Natural killer cell (primary cell): ENCODE measurements around the gene TMEM98. TPM values are rescaled to one million over a fixed set of nuclear protein-coding genes. Genes with fewer than 3 reads are reported as not detected.
"Not testable (repeated sequence)": the region's sequence is repeated elsewhere in the genome, so short reads cannot be mapped to it uniquely, and the experiment has no call there.

Experiments
- ATAC-seq, 3 donors: fragments of 150-1000 bp in 2 of 3; fragments of 200-7000 bp in 1 of 3; cut with Tn5 transposase; 1 replicate in 1 of 3; 2 replicates in 2 of 3; pipeline ENCODE4 v1.10.0; 2021; ENCODE audit warnings: mild to moderate bottlenecking in 2 of 3, moderate library complexity in 2 of 3
- DNase-seq, 2 donors: peaks; one replicate each; pipeline versions ENCODE4 v3.0.0 to v3.0.0-alpha.2; 2013 to 2021; ENCODE audit warnings: mixed read lengths in 1 of 2
- H3K27ac ChIP-seq: one replicate; pipeline ENCODE4 v1.5.1; 2013; ENCODE audit warnings: mild to moderate bottlenecking, low read length
- H3K27me3 ChIP-seq: one replicate; pipeline ENCODE4 v1.6.1; 2013; ENCODE audit warnings: low read length; ENCODE audit not compliant: control insufficient read depth, insufficient read depth
- H3K36me3 ChIP-seq: one replicate; pipeline ENCODE4 v1.6.1; 2013; ENCODE audit warnings: low read length; ENCODE audit not compliant: control insufficient read depth, insufficient read depth
- H3K4me1 ChIP-seq: one replicate; pipeline ENCODE4 v1.6.1; 2013; ENCODE audit warnings: low read length; ENCODE audit not compliant: control insufficient read depth, insufficient read depth
- H3K4me3 ChIP-seq: one replicate; pipeline ENCODE4 v1.5.1; 2013; ENCODE audit warnings: low read length
- H3K9me3 ChIP-seq: one replicate; pipeline ENCODE4 v1.6.1; 2013; ENCODE audit warnings: low read length; ENCODE audit not compliant: control insufficient read depth, insufficient read depth
- H3K27ac Mint-ChIP-seq, 2 donors: one replicate each; pipeline ENCODE4 v1.8.0; 2022; ENCODE audit warnings: mild to moderate bottlenecking in 2 of 2, mixed read lengths in 2 of 2, moderate library complexity in 1 of 2
- H3K27me3 Mint-ChIP-seq, 2 donors: one replicate each; pipeline ENCODE4 v1.8.0; 2022; ENCODE audit warnings: low read depth in 2 of 2, mixed read lengths in 2 of 2
- H3K36me3 Mint-ChIP-seq: one replicate; pipeline ENCODE4 v1.8.0; 2022; ENCODE audit warnings: mixed read lengths
- H3K4me1 Mint-ChIP-seq, 2 donors: one replicate each; pipeline ENCODE4 v1.8.0; 2022; ENCODE audit warnings: mixed read lengths in 2 of 2
- H3K4me3 Mint-ChIP-seq: one replicate; pipeline ENCODE4 v1.8.0; 2022; ENCODE audit warnings: mild to moderate bottlenecking, moderate library complexity, mixed read lengths
- H3K9me3 Mint-ChIP-seq, 2 donors: one replicate each; pipeline ENCODE4 v1.8.0; 2022; ENCODE audit warnings: mixed read lengths in 2 of 2
- CTCF ChIP-seq: fragments of 200-600 bp; IDR thresholded peaks from one replicate; pipeline ENCODE4 v1.8.0; 2022; ENCODE audit warnings: antibody characterized with exemption
- WGBS: methylation state at CpG from one replicate; pipeline ENCODE4 v1.1.7; 2013; ENCODE audit warnings: missing lambda C conversion rate; ENCODE audit not compliant: insufficient coverage; 5-methylcytosine and 5-hydroxymethylcytosine counted together
- intact Hi-C: fragments of 100-400 bp; cut with micrococcal nuclease; formaldehyde crosslinking; loops from one replicate; pipeline ENCODE4 v1.14.2; 2022
- total RNA-seq, 4 donors: library from RNA; stranded (reverse); fragments of 120-200 nt in 1 of 4; gene quantifications; one replicate each; pipeline versions ENCODE4 v1.2.3 to v1.2.4, GENCODE V29; 2013 to 2022

Gene TMEM98
- total RNA-seq, 3 donors from 2014 or later (not counting 1 experiment from before 2014, with no cell fraction given), result not detected

- H3K27me3 Mint-ChIP-seq, result peaks cover 11 to 22% of the 10 kb centered on the region in 2 donors
- intact Hi-C loops, result loop anchor here (10.0 kb wide), 1 partner anchor 65 kb away; no protein-coding TSS in a partner anchor
- H3K27me3 ChIP-seq, result no peaks in the 10 kb centered on the region
- H3K4me1 ChIP-seq, result no peaks in the 10 kb centered on the region
- peaks cover 8% of the 10 kb centered on the region for H3K9me3 ChIP-seq
- no peak overlapping the region for H3K4me3 ChIP-seq
- DNase-seq (no peak), ATAC-seq (no peak)
- H3K27ac Mint-ChIP-seq, result no peak overlapping the region
- no peaks in the 10 kb centered on the region for H3K36me3 Mint-ChIP-seq
- whole genome bisulfite sequencing, result no CpG with 5 or more reads among the region's 2 CpGs
- H3K4me3 Mint-ChIP-seq, result no peak overlapping the region
- H3K9me3 Mint-ChIP-seq, result no peaks in the 10 kb centered on the region
- no peak overlapping the region for H3K27ac ChIP-seq
- H3K36me3 ChIP-seq, result no peaks in the 10 kb centered on the region
- TF ChIP-seq CTCF, result no peak
- H3K4me1 Mint-ChIP-seq, result no peaks in the 10 kb centered on the region
These were observed 52.3 kb downstream of the TMEM98 start for GRCh38 chr17:32980230-32980629.

DNA sequence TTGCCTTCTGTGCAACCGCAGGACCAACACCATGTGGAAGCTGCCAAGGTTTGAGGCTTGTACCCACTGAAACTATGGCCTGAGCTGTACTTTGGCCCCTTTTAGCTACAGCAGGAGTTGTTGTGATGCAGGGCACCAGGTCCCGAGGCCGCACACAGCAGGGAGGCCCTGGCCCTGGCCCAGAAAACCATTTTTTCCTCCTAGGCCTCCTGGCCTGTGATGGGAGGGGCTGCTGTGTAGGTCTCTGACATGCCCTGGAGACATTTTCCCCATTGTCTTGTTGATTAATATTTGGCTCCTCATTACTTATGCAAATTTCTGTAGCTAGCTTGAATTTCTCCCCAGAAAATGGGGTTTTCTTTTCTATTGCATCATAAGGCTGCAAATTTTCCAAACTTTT lies 53.7 kb downstream of the TMEM98 start:
- not testable (repeated sequence) for ATAC-seq, H3K4me1 ChIP-seq, H3K4me3 ChIP-seq, H3K27me3 ChIP-seq, H3K4me3 Mint-ChIP-seq, H3K27ac Mint-ChIP-seq, H3K36me3 ChIP-seq, H3K4me1 Mint-ChIP-seq, H3K9me3 Mint-ChIP-seq, H3K36me3 Mint-ChIP-seq, H3K27ac ChIP-seq, H3K9me3 ChIP-seq, DNase-seq
- peaks cover 11 to 22% of the 10 kb centered on the region in 2 donors for H3K27me3 Mint-ChIP-seq
- intact Hi-C loops, result loop anchor here (10.0 kb wide), 1 partner anchor 63 kb away; no protein-coding TSS in a partner anchor
- WGBS, result 92% methylated on average over 3 of the region's 3 CpGs

DNA sequence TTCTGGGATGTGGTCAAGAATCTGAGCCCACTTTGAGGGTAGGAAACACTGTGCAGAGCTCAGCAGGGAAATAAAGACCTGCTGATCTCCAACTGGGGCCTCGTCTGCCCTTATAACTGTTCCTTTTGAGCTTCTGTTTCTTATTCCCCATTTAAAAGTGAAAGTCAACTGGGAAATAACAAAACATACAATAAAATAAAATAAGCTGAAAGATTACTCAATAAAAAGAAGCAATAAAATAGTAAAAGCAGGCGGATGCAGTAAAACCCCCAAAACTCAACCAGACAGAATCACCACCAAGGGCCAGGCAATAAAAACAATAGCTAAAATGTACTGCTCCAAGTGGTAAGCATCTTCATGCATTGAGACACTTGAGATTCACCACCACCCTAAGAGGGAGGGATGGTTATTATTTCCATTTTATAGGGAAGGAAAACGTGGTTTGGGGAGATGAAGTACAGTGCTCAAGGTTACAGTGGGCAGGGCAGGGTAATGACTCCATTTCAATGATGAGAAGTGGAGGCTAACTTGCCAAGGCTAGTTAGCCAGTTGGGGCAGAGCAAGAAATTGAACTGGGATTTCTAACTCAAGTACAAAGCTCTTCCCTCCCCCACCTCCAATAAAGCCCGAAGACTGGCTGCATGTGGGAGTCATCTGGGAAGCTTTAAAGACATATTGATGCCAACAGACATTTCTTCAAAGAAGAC lies 57.2 kb downstream of the TMEM98 start:
- Histone ChIP-seq H3K4me1 (no peaks in the 10 kb centered on the region), H3K36me3 (no peaks in the 10 kb centered on the region), H3K4me3 (no peak overlapping the region), H3K9me3 (peaks cover 10% of the 10 kb centered on the region), H3K27ac (no peak overlapping the region), H3K27me3 (no peaks in the 10 kb centered on the region)
- H3K27ac Mint-ChIP-seq, result no peak overlapping the region
- DNase-seq (no peak), ATAC-seq (no peak)
- H3K27me3 Mint-ChIP-seq, result peaks cover 11 to 22% of the 10 kb centered on the region in 2 donors
- intact Hi-C loops, result loop anchor here (10.0 kb wide), 1 partner anchor 60 kb away; no protein-coding TSS in a partner anchor
- no peak for TF ChIP-seq CTCF
- WGBS, result 78% methylated on average over 3 of the region's 4 CpGs
- H3K36me3 Mint-ChIP-seq, result peaks cover 8% of the 10 kb centered on the region
- no peaks in the 10 kb centered on the region for H3K4me1 Mint-ChIP-seq
- H3K9me3 Mint-ChIP-seq, result peaks cover 4 to 6% of the 10 kb centered on the region in 2 donors
- H3K4me3 Mint-ChIP-seq, result no peak overlapping the region

DNA sequence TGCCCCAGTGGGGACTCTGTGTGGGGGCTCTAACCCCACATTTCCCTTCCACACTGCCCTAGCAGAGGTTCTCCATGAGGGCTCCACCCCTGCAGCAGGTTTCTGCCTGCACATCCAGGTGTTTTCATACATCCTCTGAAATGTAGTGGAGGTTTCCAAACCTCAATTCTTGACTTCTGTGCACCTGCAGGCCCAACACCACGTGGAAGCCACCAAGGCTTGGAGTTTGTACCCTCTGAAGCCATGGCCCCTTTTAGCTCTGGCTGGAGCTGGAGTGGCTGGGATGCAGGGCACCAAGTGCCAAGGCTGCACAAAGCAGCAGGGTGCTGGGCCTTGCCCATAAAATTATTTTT lies 59.5 kb downstream of the TMEM98 start:
- not testable (repeated sequence) for H3K27ac ChIP-seq, H3K27ac Mint-ChIP-seq, H3K36me3 ChIP-seq, H3K4me3 ChIP-seq, H3K4me3 Mint-ChIP-seq, H3K36me3 Mint-ChIP-seq, H3K27me3 ChIP-seq, H3K4me1 ChIP-seq, H3K9me3 ChIP-seq, DNase-seq, H3K9me3 Mint-ChIP-seq, ATAC-seq, H3K4me1 Mint-ChIP-seq
- intact Hi-C loops, result loop anchor here (10.0 kb wide), 1 partner anchor 57 kb away; no protein-coding TSS in a partner anchor
- H3K27me3 Mint-ChIP-seq, result peaks cover 5 to 14% of the 10 kb centered on the region in 2 donors
- WGBS, result 35% methylated on average over 1 of the region's 1 CpG

GRCh38 chr17:32987868-32988267 lies 59.9 kb downstream of the TMEM98 start:
- peaks cover 3 to 14% of the 10 kb centered on the region in 2 donors for H3K27me3 Mint-ChIP-seq
- not testable (repeated sequence) for H3K27me3 ChIP-seq, H3K4me1 Mint-ChIP-seq, ATAC-seq, DNase-seq, H3K9me3 Mint-ChIP-seq, H3K27ac Mint-ChIP-seq, H3K9me3 ChIP-seq, H3K36me3 Mint-ChIP-seq, H3K4me3 Mint-ChIP-seq, H3K27ac ChIP-seq, H3K4me3 ChIP-seq, H3K36me3 ChIP-seq, H3K4me1 ChIP-seq
- WGBS, result 64% methylated on average over 2 of the region's 2 CpGs
- intact Hi-C loops, result loop anchor here (10.0 kb wide), 1 partner anchor 57 kb away; no protein-coding TSS in a partner anchor
